OCI-LY3 (cell line): ENCODE measurements around the gene ELAVL3.

Experiments
- CTCF ChIP-seq: fragments of 200-600, 300-600 bp; sonication (generic); IDR thresholded peaks from 2 replicates; pipeline ENCODE4 v1.5.1; 2014; ENCODE audit warnings: antibody characterized with exemption, low read length, low read depth
- EZH2phosphoT487 ChIP-seq: fragments of 200-600 bp; shearing (Covaris generic); IDR thresholded peaks from 2 replicates; pipeline ENCODE4 v1.6.1; 2018; ENCODE audit warnings: antibody characterized with exemption, mixed run types, low read depth

GRCh38 chr19:11496391-11497163, 15.7 kb upstream of the ELAVL3 start:
- TF ChIP-seq CTCF (peak; percentile 79), EZH2phosphoT487 (no peak)
